Pons (tissue), 1 donor: ENCODE data around the gene TMCC2.
"Not testable (repeated sequence)": the region's sequence is repeated elsewhere in the genome, so short reads cannot be mapped to it uniquely, and the experiment has no call there.

Source experiments
- DNase-seq: peaks from one replicate; pipeline ENCODE4 v3.0.0-alpha.2; 2016; ENCODE audit warnings: low spot score

The TMCC2 gene

GRCh38 chr1:205214756-205215155 is 13.0 kb upstream of the TMCC2 start:
- DNase-seq = no peak

GRCh38 chr1:205216588-205216987 is 11.2 kb upstream of the TMCC2 start:
- no peak for DNase-seq

- peak; percentile 80 for DNase-seq
These were observed 10.3 kb upstream of the TMCC2 start for GRCh38 chr1:205217418-205217817.

- DNase-seq = no peak
These were observed 7.3 kb upstream of the TMCC2 start for GRCh38 chr1:205220421-205220820.

- DNase-seq = no peak
These were observed 3.0 kb upstream of the TMCC2 start for GRCh38 chr1:205224736-205225135.

- DNase-seq = no peak
These were observed 1.6 kb upstream of the TMCC2 start for GRCh38 chr1:205225901-205226765.

GRCh38 chr1:205226868-205227583 is 720 bp upstream of the TMCC2 start:
- peak; percentile 78 for DNase-seq

GRCh38 chr1:205228093-205228521 is 361 bp downstream of the TMCC2 start:
- DNase-seq = peak; percentile 39

GRCh38 chr1:205229399-205229871 is 1.7 kb downstream of the TMCC2 start:
- peak; percentile 91 for DNase-seq

- peak; percentile 66 for DNase-seq
These were observed 2.4 kb downstream of the TMCC2 start for GRCh38 chr1:205229916-205230700.

- peak; percentile 64 for DNase-seq
These were observed 3.2 kb downstream of the TMCC2 start for GRCh38 chr1:205230982-205231381.

- DNase-seq = peak; percentile 54
These were observed 4.5 kb downstream of the TMCC2 start for GRCh38 chr1:205232127-205232820.

GRCh38 chr1:205232945-205233397 is 5.2 kb downstream of the TMCC2 start:
- no peak for DNase-seq

- not testable (repeated sequence) for DNase-seq
These were observed 6.2 kb downstream of the TMCC2 start for GRCh38 chr1:205233986-205234385.

- no peak for DNase-seq
These were observed 8.2 kb downstream of the TMCC2 start for GRCh38 chr1:205235951-205236350.

GRCh38 chr1:205236526-205236925 is 8.8 kb downstream of the TMCC2 start:
- peak; percentile 75 for DNase-seq

- DNase-seq = no peak
These were observed 9.3 kb downstream of the TMCC2 start for GRCh38 chr1:205236951-205237475.

GRCh38 chr1:205237526-205238484 is 10.1 kb downstream of the TMCC2 start:
- DNase-seq = peak; percentile 51

GRCh38 chr1:205239078-205239477 is 11.3 kb downstream of the TMCC2 start:
- no peak for DNase-seq

GRCh38 chr1:205240118-205240517 is 12.4 kb downstream of the TMCC2 start:
- no peak for DNase-seq
